K562 (cell line): ENCODE measurements around the gene AGPAT1. TPM values are rescaled to one million over a fixed set of nuclear protein-coding genes. Genes with fewer than 3 reads are reported as not detected.
A peak's percentile ranks its signal among the peaks of the same experiment; 100 is the strongest.

Experiments
- ATF4 ChIP-seq: fragments of 450-650 bp; formaldehyde crosslinking; IDR thresholded peaks from 2 replicates; pipeline ENCODE4 v1.4.0; 2022; ENCODE audit warnings: mild to moderate bottlenecking, moderate library complexity
- CHD7 ChIP-seq: fragments of 200-600 bp; sonication (generic); IDR thresholded peaks from one replicate; pipeline ENCODE4 v1.6.1; 2012; ENCODE audit warnings: mild to moderate bottlenecking, low read depth, low read length, inconsistent platforms
- ETV1 ChIP-seq: fragments of 450-650 bp; conservative IDR thresholded peaks from 2 replicates; pipeline ENCODE4 v1.6.1; 2016; ENCODE audit warnings: missing genetic modification characterization, control low read depth, low read depth, missing compliant biosample characterization
- NBN ChIP-seq: fragments of 450-650 bp; IDR thresholded peaks from 2 replicates; pipeline ENCODE4 v1.6.1; 2016; ENCODE audit warnings: low read depth, mild to moderate bottlenecking
- RB1 ChIP-seq: fragments of 450-650 bp; IDR thresholded peaks from 2 replicates; pipeline ENCODE4 v1.6.1; 2017; ENCODE audit warnings: low read depth, mild to moderate bottlenecking
- SIX5 ChIP-seq, 2 experiments: IDR thresholded peaks; 2 replicates each; pipeline ENCODE4 v1.6.1; 2011; ENCODE audit warnings: low read length in 2 of 2, borderline replicate concordance in 1 of 2, low read depth in 1 of 2, mild to moderate bottlenecking in 1 of 2, moderate library complexity in 1 of 2; ENCODE audit not compliant: insufficient read depth in 1 of 2
- SLC30A9 ChIP-seq: fragments of 250-450 bp; sonication (Bioruptor Pico); IDR thresholded peaks from 2 replicates; pipeline ENCODE4 v1.8.0; 2022; ENCODE audit warnings: mild to moderate bottlenecking, moderate library complexity
- SRSF1 ChIP-seq: fragments of 200-400 bp; formaldehyde crosslinking; IDR thresholded peaks from 2 replicates; pipeline ENCODE4 v1.6.1; 2017; ENCODE audit warnings: mild to moderate bottlenecking, low read depth, low read length, moderate library complexity
- TAF9B ChIP-seq: fragments of 450-650 bp; IDR thresholded peaks from 2 replicates; pipeline ENCODE4 v1.6.1; 2018; ENCODE audit warnings: mild to moderate bottlenecking; ENCODE audit not compliant: partially characterized antibody
- ZFP1 ChIP-seq: fragments of 450-650 bp; formaldehyde crosslinking; IDR thresholded peaks from 2 replicates; pipeline ENCODE4 v1.4.0; 2020; ENCODE audit warnings: mild to moderate bottlenecking, mixed read lengths
- ZNF133 ChIP-seq: fragments of 250-450 bp; sonication (Bioruptor Pico); IDR thresholded peaks from 2 replicates; pipeline ENCODE4 v1.4.0; 2020; ENCODE audit warnings: mild to moderate bottlenecking
- ZNF445 ChIP-seq: fragments of 250-450 bp; sonication (Bioruptor Pico); IDR thresholded peaks from 2 replicates; pipeline ENCODE4 v1.4.0; 2020; ENCODE audit warnings: low read depth, mild to moderate bottlenecking, moderate library complexity
- polyA plus RNA-seq, 8 experiments: library from polyadenylated mRNA; depleted of rRNA in 4 of 8; stranded (reverse) in 5 of 8; unstranded in 3 of 8; fragments of >200 nt; fragmentation: Nextera tagmentation in 2 of 8; fragmentation: Illumina TruSeq in 1 of 8; extraction: Ambion mirVana in 2 of 8; extraction: Trizol in 1 of 8; gene quantifications; 2 replicates each; pipeline versions ENCODE4 v1.2.1 to v1.2.3, GENCODE V29; 2011 to 2014; ENCODE audit warnings: inconsistent platforms in 1 of 8, missing spikeins in 1 of 8
- total RNA-seq, 7 experiments: library from RNA; depleted of rRNA in 6 of 7; stranded (reverse); fragments of >200 nt in 6 of 7; fragmentation: Illumina TruSeq in 2 of 7; extraction: Trizol in 2 of 7; gene quantifications; 2 replicates each; pipeline versions ENCODE4 v1.2.1 to v1.2.3, GENCODE V29; 2011 to 2021; ENCODE audit warnings: low replicate concordance in 1 of 7
- TF ChIP-seq, protein P1 (sequence below): IDR thresholded peaks from 2 replicates; pipeline ENCODE4 v1.6.1; 2012; ENCODE audit warnings: low read depth, low read length, improper control_type of control experiment, borderline replicate concordance

The AGPAT1 gene
- total and polyA plus RNA-seq, 9 of the 15 experiments (the other 6 are each of a cell fraction or from before 2014, with no cell fraction given): 37.9 to 176 (median 69.4) TPM

- TF ChIP-seq CHD7 (no peak), ZNF445 (no peak), SRSF1 (0 out of 2 replicates have a peak, but pooled peaks have one; percentile 57), ATF4 (no peak), ZFP1 (no peak), ZNF133 (no peak), SIX5 (IDR thresholded peaks at IDR 0.05; ENCODE audit: borderline replicate concordance in 1 of 2, insufficient read depth in 1 of 2, low read depth in 1 of 2, low read length in 2 of 2) (0 out of 4 replicates have a peak, but pooled peaks of 1 of the 2 experiments have one; percentile 21), ETV1 (no peak; the same call in none of the 2 replicates), TAF9B (peak; percentile 75), NBN (peak; percentile 93), SLC30A9 (CRISPR knock-in tag) (no peak), RB1 (peak; percentile 98)
- TF ChIP-seq, protein P1, sequence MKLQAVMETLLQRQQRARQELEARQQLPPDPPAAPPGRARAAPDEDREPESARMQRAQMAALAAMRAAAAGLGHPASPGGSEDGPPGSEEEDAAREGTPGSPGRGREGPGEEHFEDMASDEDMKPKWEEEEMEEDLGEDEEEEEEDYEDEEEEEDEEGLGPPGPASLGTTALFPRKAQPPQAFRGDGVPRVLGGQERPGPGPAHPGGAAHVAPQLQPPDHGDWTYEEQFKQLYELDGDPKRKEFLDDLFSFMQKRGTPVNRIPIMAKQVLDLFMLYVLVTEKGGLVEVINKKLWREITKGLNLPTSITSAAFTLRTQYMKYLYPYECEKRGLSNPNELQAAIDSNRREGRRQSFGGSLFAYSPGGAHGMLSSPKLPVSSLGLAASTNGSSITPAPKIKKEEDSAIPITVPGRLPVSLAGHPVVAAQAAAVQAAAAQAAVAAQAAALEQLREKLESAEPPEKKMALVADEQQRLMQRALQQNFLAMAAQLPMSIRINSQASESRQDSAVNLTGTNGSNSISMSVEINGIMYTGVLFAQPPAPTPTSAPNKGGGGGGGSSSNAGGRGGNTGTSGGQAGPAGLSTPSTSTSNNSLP: no peak
Measured at GRCh38 chr6:32195902-32196681, 20.2 kb upstream of the AGPAT1 start (continued).
